ENCODE data around the gene PIK3R2. TPM values are rescaled to one million over a fixed set of nuclear protein-coding genes. Genes with fewer than 3 reads are reported as not detected.

PIK3R2 gene
- total RNA-seq, 4 donors from 2014 or later = 30.5 to 135 (median 31.2) TPM

DNA sequence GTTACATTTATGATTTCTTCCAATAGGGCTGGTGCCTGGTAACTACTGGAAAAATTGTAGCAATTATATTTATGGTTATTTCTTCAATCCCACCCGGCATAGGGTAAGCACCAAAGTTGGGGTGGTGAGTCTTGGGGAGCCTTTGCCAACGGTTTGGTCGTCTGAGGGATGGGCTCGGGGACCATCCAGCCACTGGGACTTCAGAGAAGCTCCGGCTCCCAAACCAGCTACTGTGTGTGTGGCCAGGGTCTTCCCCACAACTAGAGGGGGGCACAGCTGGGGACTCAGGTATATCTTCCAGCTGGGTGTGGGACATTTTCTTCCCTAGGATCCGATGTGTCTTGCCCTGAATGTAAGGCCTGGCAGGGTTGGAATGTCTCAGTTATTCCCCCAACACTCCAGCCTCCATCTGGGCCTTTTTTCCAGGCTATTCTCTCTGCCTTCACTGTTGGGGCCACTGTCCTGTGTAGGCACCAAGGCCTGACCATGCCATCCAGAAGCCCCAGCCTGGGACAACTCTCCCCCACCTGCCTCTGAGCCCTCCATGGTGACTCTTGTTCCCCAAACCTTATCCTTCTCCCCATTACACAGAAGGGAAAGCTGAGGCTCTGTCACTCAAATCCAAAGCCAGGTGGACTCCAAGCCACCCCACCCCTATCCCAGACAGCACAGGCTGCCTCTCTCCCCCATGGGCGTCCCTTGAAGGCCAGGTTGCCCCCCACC is 19.5 kb downstream of the PIK3R2 start:
- no peak for DNase-seq
- Histone ChIP-seq H3K27ac (peak overlapping the region in 3 of 4 donors; percentile 42 to 84 (median 74)), H3K4me1 (peaks cover 4 to 27% (median 18%) of the 10 kb centered on the region in 4 donors), H3K27me3 (no peaks in the 10 kb centered on the region), H3K36me3 (peaks cover 0 to 4% (median 2%) of the 10 kb centered on the region in 4 donors), H3K9me3 (no peaks in the 10 kb centered on the region), H3K4me3 (no peak overlapping the region)
- intact Hi-C loops (cut with DNase I; ENCODE audit: low total_unique reads) (no loop called here), in situ Hi-C loops (cut with MboI; ENCODE audit: low pct_ligation_motif_present in 1 of 4, low pct_unique_long_range_greater_than_20kb in 1 of 4, low sequenced_read_pairs in 3 of 4) (no loop called here)
- 85% methylated on average over 7 of the region's 7 CpGs; no CpG with 5 or more reads in 1 of the 2 donors for WGBS, 2 donors (ENCODE audit: low coverage in 1 of 2)
- TF ChIP-seq EP300 (IDR thresholded peaks at IDR 0.05; ENCODE audit: low read depth) (no peak), POLR2AphosphoS5 (IDR thresholded peaks at IDR 0.05) (no peak), POLR2A (IDR thresholded peaks at IDR 0.05) (no peak)
- TF ChIP-seq, protein P1, sequence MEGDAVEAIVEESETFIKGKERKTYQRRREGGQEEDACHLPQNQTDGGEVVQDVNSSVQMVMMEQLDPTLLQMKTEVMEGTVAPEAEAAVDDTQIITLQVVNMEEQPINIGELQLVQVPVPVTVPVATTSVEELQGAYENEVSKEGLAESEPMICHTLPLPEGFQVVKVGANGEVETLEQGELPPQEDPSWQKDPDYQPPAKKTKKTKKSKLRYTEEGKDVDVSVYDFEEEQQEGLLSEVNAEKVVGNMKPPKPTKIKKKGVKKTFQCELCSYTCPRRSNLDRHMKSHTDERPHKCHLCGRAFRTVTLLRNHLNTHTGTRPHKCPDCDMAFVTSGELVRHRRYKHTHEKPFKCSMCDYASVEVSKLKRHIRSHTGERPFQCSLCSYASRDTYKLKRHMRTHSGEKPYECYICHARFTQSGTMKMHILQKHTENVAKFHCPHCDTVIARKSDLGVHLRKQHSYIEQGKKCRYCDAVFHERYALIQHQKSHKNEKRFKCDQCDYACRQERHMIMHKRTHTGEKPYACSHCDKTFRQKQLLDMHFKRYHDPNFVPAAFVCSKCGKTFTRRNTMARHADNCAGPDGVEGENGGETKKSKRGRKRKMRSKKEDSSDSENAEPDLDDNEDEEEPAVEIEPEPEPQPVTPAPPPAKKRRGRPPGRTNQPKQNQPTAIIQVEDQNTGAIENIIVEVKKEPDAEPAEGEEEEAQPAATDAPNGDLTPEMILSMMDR (IDR thresholded peaks at IDR 0.05) = no peak

DNA sequence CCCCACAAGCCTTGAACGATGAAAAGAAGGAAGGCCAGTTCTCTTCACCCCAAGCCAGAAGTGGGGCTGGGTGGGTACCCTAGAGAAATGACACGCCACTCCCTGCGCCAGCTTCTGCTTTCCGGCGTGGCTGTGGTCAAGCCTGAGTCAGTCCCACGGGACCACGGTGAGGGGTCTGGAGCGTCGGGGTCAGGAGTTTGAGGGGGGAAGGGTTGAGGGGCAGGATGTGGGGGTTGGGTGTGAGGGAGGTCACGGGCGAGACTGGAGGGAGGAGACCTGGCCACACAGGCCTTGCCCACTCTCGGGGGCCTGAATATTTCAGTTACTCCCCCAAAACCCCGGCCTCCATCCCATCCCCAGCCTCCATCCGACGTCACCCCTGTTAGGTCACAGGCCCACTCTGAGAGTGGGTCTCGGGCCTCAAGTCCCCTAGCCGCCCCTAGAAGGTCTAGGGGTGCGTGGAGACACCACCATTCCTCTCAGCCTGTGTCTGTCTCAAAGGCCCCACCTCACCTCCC is 20.1 kb downstream of the PIK3R2 start:
- Histone ChIP-seq H3K36me3 (no peaks in the 10 kb centered on the region), H3K9me3 (no peaks in the 10 kb centered on the region), H3K4me1 (peaks cover 4 to 27% (median 18%) of the 10 kb centered on the region in 4 donors), H3K4me3 (peak overlapping the region in 2 of 4 donors; percentile 51 to 86), H3K27ac (peak overlapping the region; percentile 74 to 87 (median 84)), H3K27me3 (no peaks in the 10 kb centered on the region)
- intact Hi-C loops (cut with DNase I; ENCODE audit: low total_unique reads) = no loop called here
- peak; percentile 57 for DNase-seq
- in situ Hi-C loops (cut with MboI; ENCODE audit: low pct_ligation_motif_present in 1 of 4, low pct_unique_long_range_greater_than_20kb in 1 of 4, low sequenced_read_pairs in 3 of 4) = no loop called here
- TF ChIP-seq POLR2AphosphoS5 (IDR thresholded peaks at IDR 0.05) (no peak), EP300 (IDR thresholded peaks at IDR 0.05; ENCODE audit: low read depth) (no peak), POLR2A (IDR thresholded peaks at IDR 0.05) (no peak)
- TF ChIP-seq, protein P1 (IDR thresholded peaks at IDR 0.05) = no peak
- 46% methylated on average over 17 of the region's 18 CpGs; no CpG with 5 or more reads in 1 of the 2 donors for WGBS, 2 donors (ENCODE audit: low coverage in 1 of 2)

DNA sequence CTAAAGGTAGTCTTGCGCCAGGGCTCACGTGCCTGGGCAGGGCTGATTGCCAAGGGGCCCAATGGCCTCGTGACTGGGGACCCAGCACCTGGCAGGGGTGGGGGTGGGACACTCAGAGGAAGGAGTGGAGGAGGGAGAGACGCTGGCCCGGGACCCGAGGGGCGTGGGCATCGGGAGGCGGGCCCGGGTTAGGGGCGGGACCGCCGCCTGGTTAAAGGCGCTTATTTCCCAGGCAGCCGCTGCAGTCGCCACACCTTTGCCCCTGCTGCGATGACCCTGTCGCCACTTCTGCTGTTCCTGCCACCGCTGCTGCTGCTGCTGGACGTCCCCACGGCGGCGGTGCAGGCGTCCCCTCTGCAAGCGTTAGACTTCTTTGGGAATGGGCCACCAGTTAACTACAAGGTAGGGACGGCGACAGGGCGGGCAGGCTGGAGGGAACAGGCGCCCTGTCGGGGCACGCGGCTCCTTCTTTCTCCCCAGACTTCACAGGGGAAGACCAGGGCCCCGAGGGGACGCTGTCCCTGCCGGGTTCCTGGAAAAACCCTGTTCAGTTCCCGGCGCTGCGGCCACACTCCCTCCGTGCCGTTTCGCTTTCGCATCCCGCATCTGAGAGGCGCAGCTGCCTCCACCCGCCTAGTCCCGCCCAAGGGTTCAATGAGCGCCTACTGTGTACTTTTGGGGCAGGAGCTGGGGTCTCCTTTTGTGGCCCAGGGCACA is 20.8 kb downstream of the PIK3R2 start, which contains the start of gene IFI30:
IFI30 (plus strand) TSS at position 242 of the 717 bp plus-strand sequence; CDS start at position 271, 29 bp downstream.
- 0% methylated on average over 30 of the region's 47 CpGs; no CpG with 5 or more reads in 1 of the 2 donors for WGBS, 2 donors (ENCODE audit: low coverage in 1 of 2)
- Histone ChIP-seq H3K36me3 (no peaks in the 10 kb centered on the region), H3K9me3 (no peaks in the 10 kb centered on the region), H3K27me3 (no peaks in the 10 kb centered on the region), H3K4me3 (peak within 1 kb of the TSS; percentile 48 to 86 (median 64)), H3K4me1 (peaks cover 4 to 27% (median 18%) of the 10 kb centered on the region in 4 donors), H3K27ac (peak within 1 kb of the TSS; percentile 74 to 87 (median 84))
- TF ChIP-seq, protein P1 (IDR thresholded peaks at IDR 0.05) = no peak
- TF ChIP-seq EP300 (IDR thresholded peaks at IDR 0.05; ENCODE audit: low read depth) = no peak
- peak; percentile 85 for TF ChIP-seq POLR2A (IDR thresholded peaks at IDR 0.05)
- peak; percentile 73 to 87 (median 85) for TF ChIP-seq POLR2AphosphoS5 (IDR thresholded peaks at IDR 0.05)
- in situ Hi-C loops (cut with MboI; ENCODE audit: low pct_ligation_motif_present in 1 of 4, low pct_unique_long_range_greater_than_20kb in 1 of 4, low sequenced_read_pairs in 3 of 4) (no loop called here), intact Hi-C loops (cut with DNase I; ENCODE audit: low total_unique reads) (no loop called here)
- peak; percentile 88 for DNase-seq

DNA sequence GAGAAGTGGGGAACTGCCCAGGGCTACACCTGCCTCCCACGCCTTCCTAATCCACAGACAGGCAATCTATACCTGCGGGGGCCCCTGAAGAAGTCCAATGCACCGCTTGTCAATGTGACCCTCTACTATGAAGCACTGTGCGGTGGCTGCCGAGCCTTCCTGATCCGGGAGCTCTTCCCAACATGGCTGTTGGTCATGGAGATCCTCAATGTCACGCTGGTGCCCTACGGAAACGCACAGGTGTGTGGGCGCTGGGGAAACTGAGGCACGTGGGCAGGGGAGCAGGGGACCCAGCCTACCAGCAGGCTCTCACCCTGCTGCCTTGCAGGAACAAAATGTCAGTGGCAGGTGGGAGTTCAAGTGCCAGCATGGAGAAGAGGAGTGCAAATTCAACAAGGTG is 22.0 kb downstream of the PIK3R2 start:
- Histone ChIP-seq H3K4me1 (peaks cover 4 to 27% (median 18%) of the 10 kb centered on the region in 4 donors), H3K4me3 (peak overlapping the region in 2 of 4 donors; percentile 76 to 86), H3K36me3 (no peaks in the 10 kb centered on the region), H3K9me3 (no peaks in the 10 kb centered on the region), H3K27ac (peak overlapping the region in 1 of 4 donors; percentile 87), H3K27me3 (no peaks in the 10 kb centered on the region)
- TF ChIP-seq POLR2AphosphoS5 (IDR thresholded peaks at IDR 0.05) (no peak), POLR2A (IDR thresholded peaks at IDR 0.05) (no peak), EP300 (IDR thresholded peaks at IDR 0.05; ENCODE audit: low read depth) (no peak)
- TF ChIP-seq, protein P1 (IDR thresholded peaks at IDR 0.05) = no peak
- intact Hi-C loops (cut with DNase I; ENCODE audit: low total_unique reads) (no loop called here), in situ Hi-C loops (cut with MboI; ENCODE audit: low pct_ligation_motif_present in 1 of 4, low pct_unique_long_range_greater_than_20kb in 1 of 4, low sequenced_read_pairs in 3 of 4) (no loop called here)
- DNase-seq = no peak
- 60% methylated on average over 6 of the region's 11 CpGs; no CpG with 5 or more reads in 1 of the 2 donors for WGBS, 2 donors (ENCODE audit: low coverage in 1 of 2)

All from transverse colon (tissue), 4 donors.